GM18526 (cell line): ENCODE measurements around the gene LMAN2L.

ENCODE experiments used
- POLR2A ChIP-seq: IDR thresholded peaks from 3 replicates; pipeline ENCODE4 v1.6.1; 2011; ENCODE audit not compliant: insufficient read length; ENCODE audit errors: extremely low read depth

The LMAN2L gene

GRCh38 chr2:96698221-96698861 lies 41.5 kb downstream of the LMAN2L start:
- TF ChIP-seq POLR2A = no peak

- TF ChIP-seq POLR2A = no peak
Observed at GRCh38 chr2:96697476-96697875, 42.4 kb downstream of the LMAN2L start.

GRCh38 chr2:96695602-96696001 lies 44.3 kb downstream of the LMAN2L start:
- TF ChIP-seq POLR2A = no peak

- no peak for TF ChIP-seq POLR2A
Observed at GRCh38 chr2:96694816-96695455, 44.9 kb downstream of the LMAN2L start.

- TF ChIP-seq POLR2A = no peak
Observed at GRCh38 chr2:96694279-96694678, 45.6 kb downstream of the LMAN2L start.

- TF ChIP-seq POLR2A = no peak
Observed at GRCh38 chr2:96693286-96694200, 46.3 kb downstream of the LMAN2L start.

GRCh38 chr2:96692094-96692971 lies 47.5 kb downstream of the LMAN2L start:
- no peak for TF ChIP-seq POLR2A

- TF ChIP-seq POLR2A = no peak
Observed at GRCh38 chr2:96691022-96691612, 48.7 kb downstream of the LMAN2L start.

- no peak for TF ChIP-seq POLR2A
Observed at GRCh38 chr2:96690306-96691021, 49.4 kb downstream of the LMAN2L start.

- TF ChIP-seq POLR2A = no peak
Observed at GRCh38 chr2:96689431-96689991, 50.4 kb downstream of the LMAN2L start.

GRCh38 chr2:96688649-96689430 lies 51.0 kb downstream of the LMAN2L start:
- no peak for TF ChIP-seq POLR2A

GRCh38 chr2:96687711-96688640 lies 51.9 kb downstream of the LMAN2L start:
- no peak for TF ChIP-seq POLR2A
